ENCODE results near the gene SERPINF2.
A peak's percentile ranks its signal among the peaks of the same experiment; 100 is the strongest.
"Not testable (repeated sequence)": the region's sequence is repeated elsewhere in the genome, so short reads cannot be mapped to it uniquely, and the experiment has no call there.

SERPINF2 gene

DNA sequence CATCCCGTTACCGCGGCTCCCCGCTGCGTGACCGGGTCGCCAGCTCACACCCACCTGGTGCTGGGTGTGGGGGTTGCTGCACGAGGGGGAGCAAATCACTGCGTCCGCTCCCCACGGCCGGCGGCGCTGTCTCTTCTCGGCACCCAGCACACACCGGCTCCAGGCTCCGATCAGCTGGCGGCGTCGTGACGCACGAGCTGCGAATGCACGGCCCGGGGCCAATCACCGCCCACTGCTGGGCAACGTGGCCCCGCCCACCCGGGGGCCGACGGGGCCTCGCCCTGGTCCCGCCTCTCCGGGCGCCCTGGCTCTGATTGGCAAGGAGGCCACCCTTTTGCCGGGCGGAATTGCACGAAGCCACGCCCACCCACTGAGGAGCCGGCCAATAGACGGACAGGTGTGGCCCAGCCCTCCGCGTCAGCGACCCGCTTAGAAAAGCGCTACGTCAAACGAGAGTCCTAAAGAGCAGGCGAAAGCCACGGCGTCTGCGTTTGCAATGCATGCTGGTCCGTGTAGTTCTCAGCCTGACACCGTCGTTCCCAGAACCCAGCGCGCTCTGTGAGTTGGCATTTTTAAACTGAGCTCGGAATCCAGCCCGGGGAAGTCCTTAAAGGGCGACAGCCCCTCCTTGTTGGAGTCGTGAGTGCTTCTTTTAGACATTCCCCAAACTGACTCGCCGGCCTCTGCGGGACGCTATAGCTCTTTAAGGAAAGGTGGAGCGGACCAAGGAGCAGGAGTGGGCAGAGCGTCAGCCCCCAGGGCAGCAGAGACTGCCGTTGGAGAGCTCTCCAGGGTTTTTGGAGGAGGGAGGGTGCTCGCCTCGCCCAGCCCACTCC, 26.4 kb upstream of the SERPINF2 start:
- peak; percentile 99 for DNase-seq (ENCODE audit: low spot score)

GRCh38 chr17:1716912-1717695, 25.6 kb upstream of the SERPINF2 start:
- peak; percentile 99 for DNase-seq (ENCODE audit: low spot score)

DNA sequence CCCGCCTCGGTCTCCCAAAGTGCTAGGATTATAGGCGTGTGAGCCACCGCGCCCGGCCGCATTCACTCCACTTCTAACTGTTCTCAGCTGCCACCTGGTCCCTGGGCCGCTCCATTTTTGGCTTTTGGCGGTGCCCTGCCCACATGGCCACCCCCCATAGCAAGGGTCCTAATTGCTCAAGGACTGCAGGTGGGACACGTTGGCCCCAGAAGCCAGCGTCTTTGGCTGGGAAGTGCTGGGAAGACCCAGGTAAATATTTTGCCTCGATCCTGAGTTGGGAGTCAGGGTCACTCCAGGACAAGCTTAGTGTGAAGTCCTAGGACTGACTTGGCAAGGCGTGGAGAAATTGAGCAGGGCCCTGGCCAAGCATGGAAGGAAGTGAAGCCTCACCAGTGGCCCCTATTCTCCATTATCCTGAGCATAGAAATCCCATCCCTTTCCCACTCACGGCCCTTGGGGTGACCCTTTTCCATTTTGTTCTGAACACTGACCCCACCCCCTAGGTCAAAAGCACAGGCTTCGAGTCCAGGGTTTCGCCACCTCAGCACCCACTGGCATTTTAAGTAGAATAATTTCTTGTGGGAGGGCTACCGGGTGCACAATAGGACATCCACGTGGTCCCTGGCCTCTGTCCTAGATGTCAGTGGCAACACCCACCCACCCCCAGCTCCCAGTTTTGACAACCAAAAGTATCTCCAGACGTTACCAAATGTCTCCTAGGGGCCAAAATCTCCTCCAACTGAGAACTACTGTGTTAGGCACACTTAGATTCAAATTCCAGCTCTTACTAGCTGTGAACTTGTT, 24.1 kb upstream of the SERPINF2 start:
- DNase-seq (ENCODE audit: low spot score), result no peak

GRCh38 chr17:1720856-1721386, 21.8 kb upstream of the SERPINF2 start:
- DNase-seq (ENCODE audit: low spot score), result peak; percentile 65

- not testable (repeated sequence) for DNase-seq (ENCODE audit: low spot score)
Observed at GRCh38 chr17:1722022-1722421, 20.6 kb upstream of the SERPINF2 start.

DNA sequence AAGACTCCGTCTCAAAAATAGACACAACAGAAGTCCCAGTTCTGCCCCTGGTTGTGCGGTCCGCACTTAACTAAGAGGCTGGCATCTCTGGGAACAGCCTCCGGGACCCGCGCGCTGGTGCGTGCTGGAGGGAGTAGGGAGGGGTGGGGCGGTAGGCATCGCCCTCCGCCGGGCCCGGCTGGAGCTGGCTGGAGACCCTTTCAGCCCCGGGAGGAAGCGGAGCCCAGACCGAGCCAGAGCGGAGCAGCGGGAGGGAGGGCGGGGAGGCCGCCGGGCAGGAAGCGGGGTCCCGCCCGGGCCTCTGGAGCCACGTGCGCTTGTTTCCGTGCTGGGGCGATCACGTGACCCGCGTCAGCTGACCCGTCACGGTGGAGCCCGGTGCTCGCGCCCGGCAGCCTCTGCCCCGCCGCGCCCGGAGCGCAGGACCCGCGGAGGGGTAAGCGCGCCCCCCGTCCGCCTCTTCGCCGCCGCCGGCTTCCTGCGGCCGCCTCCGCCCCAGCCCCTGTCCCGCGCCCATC, 18.3 kb upstream of the SERPINF2 start, which contains the start of gene WDR81:
Gene WDR81 (plus strand): TSS at position 354 of the 518 bp plus-strand sequence. CDS start 256 bp downstream, outside the sequence.
- DNase-seq (ENCODE audit: low spot score), result peak; percentile 89

DNA sequence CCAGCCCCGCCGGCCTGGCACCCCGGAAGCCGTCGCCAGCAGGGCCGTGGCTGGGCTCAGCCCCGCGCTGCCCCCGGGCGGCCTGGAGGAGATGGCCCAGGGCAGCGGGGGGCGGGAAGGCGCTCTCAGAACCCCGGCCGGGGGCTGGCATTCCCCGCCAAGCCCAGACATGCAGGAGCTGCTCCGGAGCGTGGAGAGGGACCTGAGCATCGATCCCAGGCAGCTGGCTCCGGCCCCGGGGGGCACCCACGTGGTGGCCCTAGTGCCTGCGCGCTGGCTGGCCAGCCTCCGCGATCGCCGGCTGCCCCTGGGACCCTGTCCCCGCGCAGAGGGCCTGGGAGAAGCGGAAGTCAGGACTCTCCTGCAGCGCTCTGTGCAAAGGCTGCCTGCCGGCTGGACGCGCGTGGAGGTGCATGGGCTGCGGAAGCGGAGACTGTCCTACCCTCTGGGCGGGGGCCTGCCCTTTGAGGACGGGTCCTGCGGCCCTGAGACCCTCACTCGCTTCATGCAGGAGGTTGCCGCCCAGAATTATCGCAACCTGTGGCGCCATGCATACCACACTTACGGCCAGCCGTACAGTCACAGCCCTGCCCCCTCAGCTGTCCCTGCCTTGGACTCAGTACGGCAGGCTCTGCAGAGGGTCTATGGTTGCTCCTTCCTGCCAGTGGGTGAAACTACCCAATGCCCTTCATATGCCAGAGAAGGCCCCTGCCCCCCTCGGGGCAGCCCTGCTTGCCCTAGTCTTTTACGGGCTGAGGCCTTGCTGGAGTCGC, 17.6 kb upstream of the SERPINF2 start:
- no peak for DNase-seq (ENCODE audit: low spot score)

DNA sequence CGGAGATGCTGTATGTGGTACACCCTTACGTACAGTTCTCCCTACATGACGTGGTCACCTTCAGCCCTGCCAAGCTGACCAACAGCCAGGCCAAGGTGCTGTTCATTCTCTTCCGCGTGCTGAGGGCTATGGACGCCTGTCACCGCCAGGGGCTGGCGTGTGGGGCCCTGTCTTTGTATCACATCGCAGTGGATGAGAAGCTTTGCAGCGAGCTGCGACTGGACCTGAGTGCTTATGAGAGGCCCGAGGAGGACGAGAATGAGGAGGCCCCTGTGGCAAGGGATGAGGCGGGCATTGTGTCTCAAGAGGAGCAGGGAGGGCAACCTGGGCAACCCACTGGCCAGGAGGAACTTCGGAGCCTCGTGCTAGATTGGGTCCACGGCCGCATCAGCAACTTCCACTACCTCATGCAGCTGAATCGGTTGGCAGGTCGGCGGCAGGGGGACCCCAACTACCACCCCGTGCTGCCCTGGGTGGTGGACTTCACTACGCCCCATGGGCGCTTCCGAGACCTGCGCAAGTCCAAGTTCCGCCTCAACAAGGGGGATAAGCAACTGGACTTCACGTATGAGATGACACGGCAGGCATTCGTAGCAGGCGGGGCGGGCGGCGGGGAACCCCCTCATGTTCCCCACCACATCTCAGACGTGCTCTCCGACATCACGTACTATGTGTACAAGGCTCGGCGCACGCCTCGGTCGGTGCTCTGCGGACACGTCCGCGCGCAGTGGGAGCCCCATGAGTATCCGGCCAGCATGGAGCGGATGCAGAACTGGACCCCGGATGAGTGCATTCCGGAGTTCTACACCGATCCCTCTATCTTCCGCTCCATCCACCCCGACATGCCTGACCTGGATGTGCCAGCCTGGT, 16.8 kb upstream of the SERPINF2 start:
- DNase-seq (ENCODE audit: low spot score), result no peak

- DNase-seq (ENCODE audit: low spot score), result no peak
Observed at GRCh38 chr17:1726626-1727257, 15.9 kb upstream of the SERPINF2 start.

- DNase-seq (ENCODE audit: low spot score), result no peak
Observed at GRCh38 chr17:1727258-1727789, 15.3 kb upstream of the SERPINF2 start.

- no peak for DNase-seq (ENCODE audit: low spot score)
Observed at GRCh38 chr17:1727876-1728630, 14.6 kb upstream of the SERPINF2 start.

DNA sequence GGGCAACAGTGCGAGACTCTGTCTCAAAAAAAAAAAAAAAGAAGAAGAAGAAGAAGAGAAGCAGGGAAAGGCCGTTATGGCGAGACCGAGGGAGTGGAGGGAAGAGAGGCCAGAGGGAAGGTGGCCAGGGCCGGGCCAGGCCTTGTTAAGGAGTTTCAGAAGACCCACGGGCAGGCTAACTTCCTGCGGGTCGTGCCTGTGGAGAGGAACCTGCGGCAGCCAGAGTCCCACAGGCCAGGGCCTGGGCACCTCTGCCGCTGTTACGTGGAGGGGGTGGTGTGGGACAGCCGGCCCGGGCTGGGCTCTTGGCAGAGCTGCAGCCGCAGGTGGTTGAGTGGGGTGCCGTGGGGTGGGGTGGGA, 12.7 kb upstream of the SERPINF2 start:
- no peak for DNase-seq (ENCODE audit: low spot score)

- no peak for DNase-seq (ENCODE audit: low spot score)
Observed at GRCh38 chr17:1730326-1731193, 12.1 kb upstream of the SERPINF2 start.

DNA sequence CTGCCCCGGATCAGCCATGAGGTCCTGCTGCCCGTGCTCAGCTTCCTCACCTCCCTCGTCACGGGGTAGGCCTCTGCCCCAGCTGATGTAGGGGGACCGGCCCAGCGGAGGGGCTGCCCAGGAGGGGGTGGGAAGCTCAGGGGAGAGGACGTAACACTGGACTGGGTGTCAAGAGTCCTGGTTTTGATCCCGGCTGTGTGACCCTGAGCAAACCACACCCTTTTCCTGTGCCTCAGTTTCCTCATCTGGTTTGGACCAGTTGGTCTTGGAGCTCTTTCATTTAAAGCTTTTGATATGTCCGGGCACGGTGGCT, 11.5 kb upstream of the SERPINF2 start:
- DNase-seq (ENCODE audit: low spot score), result no peak

DNA sequence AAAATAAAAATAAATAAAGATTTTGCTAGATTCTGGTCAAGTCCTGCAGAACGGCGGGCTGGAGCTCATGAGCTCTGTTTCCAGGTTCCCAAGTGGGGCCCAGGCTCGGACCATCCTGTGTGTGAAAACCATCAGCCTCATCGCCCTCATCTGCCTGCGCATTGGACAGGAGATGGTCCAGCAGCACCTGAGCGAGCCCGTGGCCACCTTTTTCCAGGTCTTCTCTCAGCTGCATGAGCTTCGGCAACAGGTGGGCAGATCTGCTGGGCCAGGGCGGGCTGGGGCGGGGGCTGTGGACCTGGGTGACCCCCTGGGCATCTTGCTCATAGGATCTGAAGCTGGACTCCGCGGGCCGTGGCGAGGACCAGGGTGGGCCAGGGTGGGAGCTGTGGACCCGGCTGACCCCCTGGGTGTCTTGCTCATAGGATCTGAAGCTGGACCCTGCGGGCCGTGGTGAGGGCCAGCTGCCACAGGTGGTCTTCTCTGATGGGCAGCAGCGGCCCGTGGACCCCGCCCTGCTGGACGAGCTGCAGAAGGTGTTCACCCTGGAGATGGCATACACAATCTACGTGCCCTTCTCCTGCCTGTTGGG, 10.3 kb upstream of the SERPINF2 start:
- no peak for DNase-seq (ENCODE audit: low spot score)

DNA sequence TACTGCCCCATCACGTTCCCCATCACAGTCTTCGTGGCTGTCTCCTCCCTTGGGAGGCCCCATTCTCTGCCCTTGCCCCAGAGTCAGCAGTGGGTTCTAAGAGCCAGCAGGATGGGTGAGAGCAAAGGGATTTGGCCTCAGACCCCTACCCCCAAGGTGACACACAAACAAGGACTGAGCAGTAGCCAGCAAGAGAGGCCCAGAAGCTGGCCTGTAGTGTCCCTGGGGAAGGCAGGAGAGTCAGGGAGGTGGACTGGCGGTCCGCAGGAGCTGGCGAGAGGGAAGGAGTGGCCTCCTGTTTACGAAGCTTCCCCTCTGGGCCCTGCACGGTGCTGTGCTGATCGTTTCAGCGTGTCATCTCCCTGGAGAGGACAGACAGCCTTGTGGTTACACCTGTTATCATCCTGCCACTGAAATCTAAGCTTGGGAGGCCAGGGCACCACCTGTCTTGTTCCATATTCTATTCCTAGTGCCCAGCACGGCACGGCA, 9.8 kb upstream of the SERPINF2 start:
- no peak for DNase-seq (ENCODE audit: low spot score)

DNA sequence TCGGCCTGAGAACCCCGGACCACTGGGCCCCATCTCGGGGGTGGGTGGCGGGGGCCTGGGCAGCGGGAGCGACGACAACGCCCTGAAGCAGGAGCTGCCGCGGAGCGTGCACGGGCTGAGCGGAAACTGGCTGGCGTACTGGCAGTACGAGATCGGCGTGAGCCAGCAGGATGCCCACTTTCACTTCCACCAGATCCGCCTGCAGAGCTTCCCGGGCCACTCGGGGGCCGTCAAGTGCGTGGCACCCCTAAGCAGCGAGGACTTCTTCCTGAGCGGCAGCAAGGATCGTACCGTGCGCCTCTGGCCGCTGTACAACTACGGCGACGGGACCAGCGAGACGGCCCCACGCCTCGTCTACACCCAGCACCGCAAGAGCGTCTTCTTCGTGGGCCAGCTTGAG, 8.9 kb upstream of the SERPINF2 start:
- DNase-seq (ENCODE audit: low spot score), result no peak

All from LoVo (cell line).